GM18508 (cell line): ENCODE data around the gene VPS26C.
A peak's percentile ranks its signal among the peaks of the same experiment; 100 is the strongest.
"Not testable (repeated sequence)": the region's sequence is repeated elsewhere in the genome, so short reads cannot be mapped to it uniquely, and the experiment has no call there.

Experiments
- ATAC-seq: cut with Tn5 transposase; IDR thresholded peaks from one replicate; pipeline ENCODE4 v1.9.1; 2021; ENCODE audit warnings: moderate number of reproducible peaks; ENCODE audit not compliant: insufficient read depth, unreplicated experiment

VPS26C gene

DNA sequence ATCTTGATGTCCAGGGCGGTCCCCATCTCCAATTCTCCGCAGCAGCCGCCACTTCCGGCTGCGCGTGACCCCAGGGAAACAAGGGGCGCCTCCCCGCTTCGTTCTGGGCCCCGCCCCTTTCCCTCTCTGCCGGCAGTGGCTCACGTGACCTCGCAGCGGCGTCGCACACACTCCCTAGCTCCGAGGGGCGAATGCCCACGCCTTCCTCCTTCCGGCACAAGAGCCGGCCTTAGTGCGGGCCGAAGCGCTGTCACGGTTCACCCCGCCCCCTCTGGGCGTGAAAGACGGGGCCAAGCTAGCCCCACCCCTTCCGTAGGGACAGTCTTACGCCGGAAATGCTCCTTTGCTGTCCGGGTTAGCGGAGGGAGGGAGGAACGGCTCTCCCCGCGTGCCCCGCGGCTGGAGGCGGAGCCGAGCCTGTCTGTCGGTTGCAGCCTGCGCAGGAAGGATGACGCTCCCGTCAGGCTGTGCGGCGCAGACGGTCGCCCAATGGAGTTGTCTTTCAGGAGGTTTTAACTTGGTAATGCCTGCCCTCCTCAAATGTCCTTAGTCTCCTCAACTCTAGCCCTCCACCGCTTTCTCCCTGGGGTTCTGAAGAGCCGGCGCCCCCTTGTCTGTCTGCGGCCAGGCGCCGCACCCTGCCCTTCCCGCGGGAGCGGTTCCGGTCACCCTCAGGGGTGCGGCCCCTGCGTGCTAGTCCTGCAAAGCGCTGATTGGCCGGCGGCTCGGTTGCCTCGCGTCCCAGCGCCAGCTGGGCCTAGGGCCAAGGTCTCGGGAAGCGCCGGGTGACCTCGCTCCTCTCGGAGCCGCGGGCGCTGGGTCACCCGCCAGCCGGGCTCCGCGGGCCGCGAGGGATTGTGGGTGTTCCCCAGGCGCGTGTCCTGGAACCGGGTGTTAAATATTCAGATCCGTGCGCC lies at the start of gene VPS26C:
TSS of gene VPS26C (minus strand) at position 66 of the 917 bp plus-strand sequence. CDS start at position 26, 40 bp downstream.
- peak; percentile 87 for ATAC-seq

DNA sequence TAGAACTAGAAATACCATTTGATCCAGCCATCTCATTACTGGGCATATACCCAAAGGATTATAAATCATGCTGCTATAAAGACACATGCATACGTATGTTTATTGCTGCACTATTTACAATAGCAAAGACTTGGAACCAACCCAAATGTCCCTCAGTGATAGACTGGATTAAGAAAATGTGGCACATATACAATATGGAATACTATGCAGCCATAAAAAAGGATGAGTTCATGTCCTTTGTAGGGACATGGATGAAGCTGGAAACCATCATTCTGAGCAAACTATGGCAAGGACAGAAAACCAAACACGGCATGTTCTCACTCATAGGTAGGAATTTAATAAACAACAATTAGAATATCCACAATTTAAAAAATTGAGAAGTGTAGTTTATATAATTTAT lies 48.9 kb upstream of the VPS26C start:
- not testable (repeated sequence) for ATAC-seq

GRCh38 chr21:37300114-37300751 lies 33.1 kb upstream of the VPS26C start:
- no peak for ATAC-seq

DNA sequence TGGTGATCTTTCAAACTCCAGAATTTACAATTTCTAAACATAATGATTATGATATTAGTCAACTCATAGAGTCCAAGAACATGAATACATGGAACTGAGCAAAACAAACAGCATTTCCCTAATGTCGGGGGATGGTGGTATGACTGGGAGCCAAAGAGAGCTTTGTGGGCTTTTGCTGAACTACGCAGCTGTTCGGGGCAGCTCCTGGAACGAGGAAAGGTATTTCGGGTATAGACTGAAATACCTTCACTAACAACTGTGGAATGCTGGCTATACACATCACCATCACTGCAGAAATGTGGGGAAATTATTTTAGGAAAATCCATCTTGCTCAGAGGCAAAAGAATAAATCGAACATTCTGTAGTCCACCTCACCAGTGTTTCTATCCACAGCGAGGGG lies 30.2 kb upstream of the VPS26C start:
- no peak for ATAC-seq

- ATAC-seq, result no peak
Measured at GRCh38 chr21:37294679-37295078, 27.5 kb upstream of the VPS26C start.

DNA sequence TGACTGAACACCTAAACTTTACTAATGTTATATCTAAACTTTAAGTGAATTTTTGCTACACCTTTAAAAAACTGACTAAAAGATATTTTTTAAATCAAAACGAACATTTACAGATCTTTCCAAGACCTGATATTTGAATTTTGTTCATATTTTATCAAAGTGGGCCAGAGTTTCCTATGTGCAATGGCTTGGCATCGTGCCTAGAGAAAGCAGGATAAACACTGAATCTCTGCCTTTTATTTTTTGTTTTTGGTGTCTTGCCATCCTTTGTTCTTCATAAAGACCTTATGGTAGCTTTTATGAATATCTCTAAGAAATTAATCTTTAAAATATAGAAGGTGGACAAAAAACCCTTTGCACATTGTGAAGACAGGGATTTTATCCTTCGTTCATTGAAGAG lies 25.8 kb upstream of the VPS26C start:
- no peak for ATAC-seq

GRCh38 chr21:37292041-37292440 lies 24.9 kb upstream of the VPS26C start:
- no peak for ATAC-seq

DNA sequence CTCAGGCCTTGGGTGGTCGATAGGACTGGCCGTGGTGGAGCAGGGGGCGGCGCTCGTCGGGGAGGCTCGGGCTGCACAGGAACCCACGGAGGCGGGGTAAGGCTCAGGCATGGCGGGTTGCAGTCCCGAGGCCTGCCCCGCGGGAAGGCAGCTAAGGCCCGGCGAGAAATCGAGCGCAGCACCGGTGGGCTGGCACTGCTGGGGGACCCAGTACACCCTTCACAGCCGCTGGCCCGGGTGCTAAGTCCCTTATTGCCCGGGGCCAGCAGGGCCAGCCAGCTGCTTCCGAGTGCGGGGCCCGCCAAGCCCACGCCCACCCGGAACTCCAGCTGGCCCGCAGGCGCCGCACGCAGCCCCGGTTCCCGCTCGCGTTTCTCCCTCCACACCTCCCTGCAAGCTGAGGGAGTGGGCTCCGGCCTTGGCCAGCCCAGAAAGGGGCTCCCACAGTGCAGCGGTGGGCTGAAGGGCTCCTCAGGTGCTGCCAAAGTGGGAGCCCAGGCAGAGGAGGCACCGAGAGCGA lies 16.1 kb upstream of the VPS26C start:
- ATAC-seq, result not testable (repeated sequence)

GRCh38 chr21:37282602-37283001 lies 15.5 kb upstream of the VPS26C start:
- ATAC-seq, result not testable (repeated sequence)

DNA sequence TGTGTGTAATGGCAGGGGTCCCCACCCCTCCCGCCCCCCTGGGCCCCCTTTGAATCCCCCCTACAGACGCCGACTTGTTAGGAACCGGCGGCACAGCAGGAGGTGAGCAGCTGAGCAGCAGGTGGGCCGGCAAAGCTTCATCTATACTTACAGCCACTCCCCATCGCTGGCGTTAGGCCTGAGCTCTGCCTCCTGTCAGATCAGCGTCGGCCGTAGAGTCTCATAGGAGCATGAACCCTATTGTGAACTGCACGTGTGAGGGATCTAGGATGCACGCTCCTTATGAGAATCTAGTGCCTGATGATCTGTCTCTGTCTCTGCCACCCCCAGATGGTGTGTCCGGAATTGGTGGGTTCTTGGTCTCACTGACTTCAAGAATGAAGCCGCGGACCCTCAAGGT lies 14.9 kb upstream of the VPS26C start:
- ATAC-seq, result no peak

DNA sequence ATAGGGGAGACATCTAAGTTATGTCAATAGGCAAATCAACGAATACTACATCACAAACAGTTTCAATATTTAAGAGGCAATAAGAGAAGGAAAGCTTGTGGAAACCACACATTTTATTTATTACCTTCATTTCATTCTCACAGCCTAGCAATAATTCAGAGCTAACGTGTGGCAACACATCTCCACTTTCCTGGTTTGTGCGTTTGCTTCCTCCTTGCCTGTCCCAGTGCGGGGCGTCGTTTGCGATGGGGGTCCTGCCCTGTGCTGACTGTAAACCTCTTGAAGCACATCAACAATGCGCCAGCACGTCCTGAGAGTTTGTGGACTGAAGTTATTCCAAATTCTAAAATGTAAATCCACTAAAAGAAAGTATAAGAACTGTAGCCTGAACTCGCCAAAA lies 14.4 kb upstream of the VPS26C start:
- ATAC-seq, result no peak

DNA sequence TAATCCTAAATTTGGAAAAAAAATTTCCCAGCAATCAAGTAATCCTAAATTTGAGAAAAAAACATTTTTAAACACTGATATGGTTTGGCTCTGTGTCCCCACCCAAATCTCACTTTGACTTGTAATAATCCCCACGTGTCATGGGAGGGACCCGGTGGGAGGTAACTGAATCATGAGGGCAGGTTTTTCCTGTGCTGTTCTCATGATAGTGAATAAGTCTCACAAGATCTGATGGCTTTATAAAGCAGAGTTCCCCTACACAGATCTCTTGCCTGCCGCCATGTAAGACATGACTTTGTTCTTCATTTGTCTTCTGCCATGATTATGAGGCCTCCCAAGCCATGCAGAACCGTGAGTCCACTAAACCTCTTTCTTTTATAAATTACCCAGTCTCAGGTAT lies 12.1 kb upstream of the VPS26C start:
- ATAC-seq, result not testable (repeated sequence)

DNA sequence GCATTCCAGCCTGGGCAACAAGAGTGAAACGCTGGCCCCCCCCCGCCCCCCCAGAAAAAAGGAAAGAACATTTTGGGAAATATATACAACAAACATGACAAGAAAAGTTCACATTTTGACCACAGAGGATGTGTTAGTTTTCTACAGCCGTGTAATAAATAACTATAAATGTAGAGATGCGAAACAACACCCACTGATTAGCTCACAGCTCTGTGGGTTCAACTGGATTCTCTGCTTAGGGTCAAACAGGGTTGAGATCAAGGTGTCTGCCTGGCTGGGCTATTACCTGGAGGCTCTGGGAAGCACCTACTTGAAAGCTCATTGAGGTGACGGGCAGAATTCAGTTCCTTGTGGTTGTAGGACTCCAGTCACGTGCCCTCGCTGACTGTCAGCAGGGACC lies 11.1 kb upstream of the VPS26C start:
- no peak for ATAC-seq

DNA sequence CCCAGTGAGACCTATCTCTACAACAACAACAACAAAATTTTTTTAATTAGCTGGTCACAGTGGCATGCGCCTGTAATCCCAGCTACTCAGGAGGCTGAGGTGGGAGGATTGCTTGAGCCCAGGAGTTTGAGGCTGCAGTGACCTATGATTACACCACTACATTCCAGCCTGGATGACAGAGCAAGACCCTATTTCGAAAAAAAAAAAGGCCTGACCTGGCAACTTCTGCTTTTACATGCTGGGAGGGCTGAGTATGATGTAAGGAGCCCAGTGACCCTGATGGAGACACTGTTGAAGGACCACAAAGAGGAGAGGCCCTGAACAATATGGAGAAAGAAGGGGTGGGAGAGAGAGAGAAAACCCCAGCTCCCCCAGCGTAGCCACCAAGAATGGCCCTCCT lies 9.2 kb upstream of the VPS26C start:
- ATAC-seq, result no peak

DNA sequence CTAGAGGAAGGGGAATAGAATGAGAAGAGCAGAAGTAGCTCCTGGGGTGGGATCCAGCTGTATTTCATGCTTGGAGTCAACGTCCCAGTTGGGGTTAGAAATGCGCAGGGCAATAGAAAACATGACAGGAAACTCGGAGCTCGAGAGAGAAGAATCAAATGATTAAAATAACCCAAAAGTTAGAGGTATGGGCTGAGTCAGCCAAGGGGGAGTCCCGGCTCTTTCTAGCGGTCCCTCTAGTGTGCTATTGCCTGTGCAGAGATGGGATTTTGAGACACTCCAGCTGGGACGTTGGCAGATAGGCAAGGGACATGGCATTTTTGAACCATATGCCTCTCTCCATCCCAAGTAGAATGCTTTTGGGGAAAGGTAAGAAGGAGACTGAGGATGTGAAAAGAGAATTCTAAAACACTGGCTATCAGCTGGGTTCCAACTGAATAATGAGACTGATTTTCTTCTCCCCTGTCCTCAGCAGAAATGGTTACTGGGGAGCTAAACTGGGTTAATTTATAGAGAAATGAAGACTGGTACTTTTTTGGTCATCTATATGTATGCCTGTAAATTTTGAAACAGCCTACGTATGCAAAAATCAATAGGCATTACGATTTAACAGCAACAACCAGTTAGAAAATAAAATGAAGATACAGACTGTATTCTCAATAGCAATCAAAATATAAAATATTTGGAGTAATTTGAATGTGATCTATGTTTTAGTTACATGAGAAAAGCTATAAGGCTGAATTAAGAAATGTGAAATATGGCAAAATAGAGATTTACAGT lies 7.0 kb upstream of the VPS26C start:
- no peak for ATAC-seq

DNA sequence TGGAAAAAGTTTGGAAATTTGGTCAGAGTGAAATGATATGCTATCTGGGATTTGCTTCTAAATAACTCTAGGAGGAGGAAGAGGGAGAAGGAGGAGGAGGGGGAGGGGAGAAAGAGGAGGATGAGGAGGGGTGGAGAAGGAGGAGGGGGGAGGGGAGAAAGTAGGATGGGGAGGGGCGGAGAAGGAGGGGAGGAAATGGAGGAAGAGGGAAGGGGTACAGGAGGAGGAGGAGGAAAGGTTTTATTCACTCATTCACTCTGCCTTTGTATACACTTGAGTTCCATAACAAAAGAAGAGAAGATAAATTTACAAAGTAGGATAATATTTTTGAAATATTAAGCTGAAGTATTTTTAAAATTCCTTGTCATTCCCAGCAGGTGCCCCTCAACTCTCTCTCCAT lies 6.3 kb upstream of the VPS26C start:
- ATAC-seq, result no peak

DNA sequence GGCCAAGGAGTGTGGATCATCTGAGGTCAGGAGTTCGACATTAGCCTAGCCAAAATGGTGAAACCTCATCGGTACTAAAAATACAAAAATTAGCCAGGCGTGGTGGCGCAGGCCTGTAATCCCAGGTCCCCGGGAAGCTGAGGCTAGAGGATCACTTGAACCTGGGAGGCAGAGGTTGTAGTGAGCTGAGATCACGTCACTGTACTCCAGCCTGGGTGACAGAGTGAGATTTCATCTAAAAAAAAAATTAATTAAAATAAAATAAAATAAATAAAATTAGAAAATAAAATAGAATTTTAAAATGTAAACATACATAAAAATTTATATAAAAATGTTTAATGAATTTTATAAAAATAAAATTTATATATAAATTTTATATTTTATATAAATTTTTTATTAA lies 5.8 kb upstream of the VPS26C start:
- no peak for ATAC-seq

DNA sequence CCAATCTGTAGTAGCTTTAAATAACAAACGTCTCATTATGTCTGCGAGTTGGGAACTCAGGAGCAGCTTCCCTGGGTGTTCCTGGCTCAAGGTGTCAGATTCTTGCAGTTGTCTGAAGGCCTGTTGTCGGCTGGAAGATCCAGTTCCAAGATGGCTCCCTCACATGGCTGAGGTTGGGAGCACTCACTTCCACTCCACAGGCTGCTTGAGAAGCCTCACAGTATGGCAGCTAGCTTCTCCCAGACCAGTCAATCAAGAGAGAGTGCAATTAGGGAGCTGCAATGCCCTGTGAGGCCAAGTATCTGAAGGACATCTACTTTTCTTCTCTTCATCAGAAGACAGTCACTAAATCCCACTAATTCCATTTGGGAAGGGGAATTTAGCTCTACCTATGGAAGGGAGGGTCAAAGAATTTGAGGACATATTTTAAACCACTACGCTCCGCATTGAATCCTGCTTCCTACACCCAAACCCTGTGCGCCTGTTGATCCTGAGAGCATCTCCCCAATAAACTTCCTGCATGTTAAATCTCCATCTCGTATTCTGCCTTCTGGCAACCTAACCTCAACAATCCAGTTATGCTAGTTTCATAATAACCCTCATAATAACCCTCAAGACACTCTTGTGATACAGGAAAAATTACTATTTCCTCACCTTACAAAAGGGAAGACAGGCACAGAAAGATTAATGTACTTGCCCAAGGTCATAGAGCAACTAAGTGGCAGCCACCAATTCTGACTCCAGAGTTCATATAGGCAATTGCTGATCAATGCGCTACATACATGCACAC lies 3.6 kb upstream of the VPS26C start:
- ATAC-seq, result no peak

DNA sequence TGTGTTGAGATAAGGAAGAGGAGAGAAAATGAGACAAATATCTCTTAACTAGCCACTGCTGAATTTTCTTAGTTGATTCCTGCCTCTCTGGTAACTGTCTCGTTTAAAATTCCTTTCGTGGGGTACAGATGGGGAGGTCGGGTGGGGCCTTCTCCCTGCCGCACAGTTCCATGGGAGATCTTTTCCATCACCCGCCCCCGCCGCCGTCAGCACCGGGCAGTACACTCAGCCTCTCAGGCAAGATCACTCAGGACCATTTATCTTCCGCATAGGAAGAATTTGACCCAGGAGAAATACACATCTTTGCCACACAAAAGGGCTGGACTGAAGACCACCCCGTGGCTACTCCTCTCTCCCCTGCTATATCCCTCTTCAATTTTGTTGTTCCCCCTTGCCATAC lies 2.3 kb upstream of the VPS26C start:
- ATAC-seq, result no peak

GRCh38 chr21:37268186-37268503 lies 1.0 kb upstream of the VPS26C start:
- ATAC-seq, result no peak
